ENCODE measurements around the gene DAPP1. TPM values are rescaled to one million over a fixed set of nuclear protein-coding genes. Genes with fewer than 3 reads are reported as not detected.
A peak's percentile ranks its signal among the peaks of the same experiment; 100 is the strongest.
"Not testable (repeated sequence)": the region's sequence is repeated elsewhere in the genome, so short reads cannot be mapped to it uniquely, and the experiment has no call there.

DAPP1 gene
- total RNA-seq, 1 donor from 2014 or later: 0.78 TPM

DNA sequence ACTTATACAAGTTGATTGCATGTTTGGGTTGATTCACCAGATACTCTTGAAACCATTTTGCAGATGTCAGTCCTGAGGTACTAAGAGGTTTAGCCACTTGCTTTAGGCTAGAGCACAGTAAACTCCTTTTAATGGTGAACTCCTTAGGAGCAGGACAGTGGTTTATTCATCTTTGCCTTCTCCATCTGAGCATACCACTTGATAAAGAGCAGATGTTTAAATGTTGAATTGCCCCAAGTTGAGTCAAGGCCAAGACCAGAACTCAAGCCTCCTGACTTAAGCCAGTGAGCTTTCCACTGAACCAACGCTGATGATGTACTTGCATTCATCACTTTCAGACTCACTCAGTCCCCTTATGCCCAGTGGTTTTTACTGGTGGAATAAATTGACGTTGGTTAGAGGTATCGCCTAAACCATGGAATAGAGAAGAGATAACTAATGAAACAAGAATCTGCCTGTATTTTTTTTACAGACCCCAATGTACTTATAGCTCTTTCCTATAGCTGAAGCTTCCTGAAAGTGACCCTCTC, 7.5 kb downstream of the DAPP1 start:
- DNase-seq (ENCODE audit: low spot score): no peak
- no peak for ATAC-seq

DNA sequence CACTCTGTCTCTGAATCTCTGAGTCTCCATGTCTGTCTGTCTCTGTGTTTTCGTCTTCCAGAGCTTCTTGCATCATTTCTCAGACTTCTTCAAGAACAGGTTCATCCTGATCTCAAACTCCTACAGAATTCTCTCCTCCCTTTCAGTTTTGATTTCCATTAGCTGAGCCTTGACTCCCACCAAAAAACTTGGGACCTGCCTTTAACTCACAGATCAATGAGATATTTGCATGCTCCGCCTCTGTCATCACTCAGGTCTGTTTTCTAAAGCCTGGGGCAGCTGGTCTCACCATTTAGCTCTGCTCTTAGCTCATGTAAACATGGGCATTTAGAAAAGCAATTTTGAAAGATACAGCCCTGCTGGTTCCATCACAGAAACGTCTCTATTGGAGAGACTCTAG, 8.6 kb downstream of the DAPP1 start:
- ATAC-seq (no peak), DNase-seq (ENCODE audit: low spot score) (no peak)

DNA sequence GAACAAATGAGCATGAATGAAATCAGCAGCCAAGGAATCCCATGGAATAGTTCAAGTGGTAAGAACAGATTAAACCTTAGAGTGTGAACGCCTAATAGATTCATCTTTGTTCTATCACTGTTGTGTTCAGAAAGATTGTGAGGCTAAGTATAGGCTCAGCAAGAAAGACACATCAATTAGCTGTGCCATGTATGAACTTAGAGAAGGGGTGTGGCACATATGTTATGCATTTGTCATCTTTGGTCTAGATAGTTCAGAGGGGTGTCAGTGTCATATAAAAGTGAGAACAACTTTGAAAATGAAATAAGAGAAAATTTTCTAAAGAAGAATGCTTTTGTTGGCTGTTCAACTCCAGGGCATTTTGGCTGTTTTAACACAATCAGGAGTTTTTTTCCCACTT, 9.4 kb downstream of the DAPP1 start:
- no peak for DNase-seq (ENCODE audit: low spot score)

DNA sequence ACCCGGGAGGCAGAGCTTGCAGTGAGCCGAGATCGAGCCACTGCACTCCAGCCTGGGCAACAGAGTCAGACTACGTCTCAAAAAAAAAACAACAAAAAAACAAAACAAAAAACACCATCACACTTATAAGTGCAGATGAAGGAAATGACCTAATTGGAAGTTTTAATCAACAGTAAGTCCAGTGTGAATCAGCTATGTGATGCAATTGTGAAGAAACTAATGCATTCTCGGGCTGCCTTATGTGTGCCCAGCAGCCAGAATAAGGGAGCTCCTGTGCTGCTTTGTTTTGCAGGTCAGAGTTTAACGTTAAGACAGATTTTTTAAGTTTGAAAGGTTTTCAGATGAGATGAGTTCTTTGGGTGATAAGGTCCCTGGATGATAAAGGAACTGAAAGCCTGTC, 10.8 kb downstream of the DAPP1 start:
- ATAC-seq (no peak), DNase-seq (ENCODE audit: low spot score) (no peak)

More for the DNA sequence above, 9.4 kb downstream of the DAPP1 start:
- ATAC-seq: no peak

DNA sequence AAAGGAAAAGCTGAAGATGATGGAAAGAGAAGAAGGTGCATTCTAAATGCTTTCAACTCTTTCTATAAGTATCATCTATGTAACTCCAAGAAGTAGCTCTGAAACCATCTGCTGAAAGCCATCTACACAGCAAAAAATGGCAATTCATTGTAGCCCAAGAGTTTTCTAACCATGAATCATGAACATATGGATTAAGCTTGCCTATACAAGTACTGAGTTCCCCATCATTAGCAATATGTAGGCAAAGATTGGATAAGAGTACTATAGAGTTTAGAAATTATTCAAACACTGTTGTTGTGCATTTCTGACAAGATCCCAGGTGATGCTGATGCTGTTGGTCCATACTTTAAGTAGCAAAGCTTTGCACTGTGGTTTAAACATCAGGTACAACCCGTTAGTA, 11.2 kb downstream of the DAPP1 start:
- no peak for ATAC-seq

DNA sequence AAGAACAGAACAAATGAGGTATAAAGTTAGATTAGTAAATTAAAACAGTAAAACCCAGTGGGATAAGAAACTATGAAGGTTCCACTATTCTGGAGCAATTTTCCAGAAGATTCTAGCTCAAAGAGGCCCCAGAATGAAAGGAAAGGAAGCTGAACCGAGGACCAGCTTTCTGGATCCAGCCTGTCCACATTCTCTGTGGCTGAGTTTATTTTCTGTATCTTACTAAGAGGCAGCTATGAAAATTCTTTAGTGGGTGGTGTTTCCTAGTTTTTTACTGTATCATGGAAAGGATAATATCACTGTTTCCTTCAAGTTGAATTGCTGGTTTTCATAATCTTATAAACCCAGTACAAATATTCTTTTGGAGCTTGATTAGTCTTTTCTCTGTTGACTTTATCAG, 11.8 kb downstream of the DAPP1 start:
- no peak for DNase-seq (ENCODE audit: low spot score)
- no peak for ATAC-seq

More for the DNA sequence above, 11.2 kb downstream of the DAPP1 start:
- no peak for DNase-seq (ENCODE audit: low spot score)

DNA sequence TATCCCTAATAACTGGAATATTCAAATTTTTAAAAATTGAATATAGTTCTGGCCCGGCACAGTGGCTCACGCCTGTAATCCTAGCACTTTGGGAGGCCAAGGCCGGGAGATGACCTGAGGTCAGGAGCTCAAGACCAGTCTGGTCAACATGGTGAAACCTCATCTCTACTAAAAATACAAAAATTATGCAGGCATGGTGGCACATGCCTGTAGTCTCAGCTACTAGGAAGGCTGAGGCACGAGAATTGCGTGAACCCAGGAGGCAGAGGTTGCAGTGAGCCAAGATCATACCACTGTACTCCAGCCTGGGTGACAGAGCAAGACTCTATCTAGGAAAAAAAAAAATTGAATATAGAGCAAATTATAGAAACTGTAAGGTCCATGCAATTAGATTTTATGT, 13.4 kb downstream of the DAPP1 start:
- ATAC-seq; DNase-seq (ENCODE audit: low spot score): not testable (repeated sequence)

DNA sequence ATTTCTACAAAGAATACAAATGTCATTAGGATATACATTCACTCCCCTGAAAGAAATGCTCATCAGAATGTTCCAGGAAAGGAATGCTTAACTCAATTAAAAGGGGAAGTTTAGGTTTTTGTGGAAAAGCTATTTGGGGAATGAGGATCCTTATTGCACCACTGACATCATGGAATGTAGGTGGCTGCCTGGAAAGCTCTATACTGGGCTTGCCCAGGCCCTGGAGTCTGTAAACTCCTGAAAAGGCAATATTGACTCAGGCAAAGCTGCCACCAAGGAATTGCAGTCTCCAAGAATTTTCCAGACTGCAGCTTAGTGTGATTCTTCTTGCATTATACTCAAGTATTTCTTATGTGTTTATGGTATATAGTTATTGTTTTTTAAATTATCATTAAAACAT, 15.7 kb downstream of the DAPP1 start:
- DNase-seq (ENCODE audit: low spot score) (no peak), ATAC-seq (peak; percentile 76)

DNA sequence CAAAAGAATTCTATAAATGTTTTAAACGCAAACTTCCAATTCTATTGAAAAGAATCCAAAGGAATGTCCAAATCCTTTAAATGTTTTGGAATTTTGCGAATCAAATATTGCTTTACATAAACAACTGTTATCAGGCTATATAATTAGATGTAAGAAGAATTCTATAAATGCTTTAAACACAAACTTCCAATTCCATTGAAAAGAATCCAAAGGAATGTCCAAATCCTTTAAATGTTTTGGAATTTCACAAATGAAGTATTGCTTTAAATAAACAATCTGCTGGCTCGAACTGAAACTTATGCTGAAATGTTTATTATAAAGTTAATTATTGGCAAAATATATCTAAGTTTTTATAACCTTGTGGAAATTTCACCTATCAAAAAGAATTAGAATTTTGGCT, 16.1 kb downstream of the DAPP1 start:
- ATAC-seq (peak; percentile 25), DNase-seq (ENCODE audit: low spot score) (no peak)

DNA sequence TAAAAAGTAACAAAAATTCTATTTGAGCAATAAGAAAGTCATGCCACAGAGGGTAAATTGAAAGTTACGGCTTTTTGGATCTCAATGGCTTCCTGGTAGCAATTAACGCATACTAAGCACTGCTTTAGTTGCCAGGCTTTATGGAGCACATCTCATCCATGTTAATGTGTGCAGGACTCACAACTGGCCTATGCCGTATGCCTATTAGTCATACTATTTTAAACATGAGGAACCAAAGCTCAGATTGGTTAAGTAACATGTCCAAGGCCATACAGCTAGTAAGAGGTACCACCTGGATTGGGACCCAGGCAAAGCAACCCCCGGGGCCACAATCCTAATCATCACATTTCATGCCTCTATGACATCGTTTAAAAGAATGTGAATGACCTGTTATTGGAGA, 17.1 kb downstream of the DAPP1 start:
- ATAC-seq (no peak), DNase-seq (ENCODE audit: low spot score) (no peak)

DNA sequence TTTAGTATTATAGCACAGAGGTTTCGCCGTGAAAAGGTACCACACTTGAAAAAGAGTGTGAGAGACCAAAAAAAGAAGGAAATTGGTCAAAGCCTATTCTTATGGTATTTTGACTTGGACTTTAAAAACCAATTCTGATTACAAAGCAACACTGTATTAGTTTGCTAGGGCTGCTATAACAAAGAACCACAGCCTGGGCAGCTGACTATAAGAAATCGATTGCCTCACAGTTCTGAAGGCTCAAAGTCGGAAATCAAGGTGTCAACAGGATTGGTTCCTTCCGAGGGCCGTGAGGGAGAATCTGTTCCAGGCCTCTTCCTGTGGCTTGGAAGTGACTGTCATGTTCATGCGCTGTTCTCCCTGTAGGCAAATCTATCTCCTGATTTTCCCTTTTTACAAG, 17.9 kb downstream of the DAPP1 start:
- DNase-seq (ENCODE audit: low spot score): no peak
- no peak for ATAC-seq

DNA sequence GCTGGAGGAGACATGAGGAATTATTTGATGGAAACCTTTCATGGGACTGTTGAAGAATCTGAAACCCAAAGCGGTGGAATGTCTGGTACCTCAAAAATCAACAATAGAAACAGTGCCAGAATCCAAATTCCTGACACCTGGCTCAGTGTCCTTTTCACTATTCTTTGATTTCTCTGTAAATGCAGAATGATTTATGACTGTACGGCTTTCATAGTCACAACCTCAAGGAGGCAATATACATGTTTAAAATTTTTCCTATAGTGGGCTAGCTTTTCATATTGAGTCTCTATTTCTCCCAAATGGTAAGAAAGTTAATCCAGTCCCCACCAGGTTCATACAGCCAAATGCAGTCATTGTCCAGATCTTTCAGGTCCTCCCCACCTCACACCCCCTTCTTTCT, 19.3 kb downstream of the DAPP1 start:
- no peak for ATAC-seq

DNA sequence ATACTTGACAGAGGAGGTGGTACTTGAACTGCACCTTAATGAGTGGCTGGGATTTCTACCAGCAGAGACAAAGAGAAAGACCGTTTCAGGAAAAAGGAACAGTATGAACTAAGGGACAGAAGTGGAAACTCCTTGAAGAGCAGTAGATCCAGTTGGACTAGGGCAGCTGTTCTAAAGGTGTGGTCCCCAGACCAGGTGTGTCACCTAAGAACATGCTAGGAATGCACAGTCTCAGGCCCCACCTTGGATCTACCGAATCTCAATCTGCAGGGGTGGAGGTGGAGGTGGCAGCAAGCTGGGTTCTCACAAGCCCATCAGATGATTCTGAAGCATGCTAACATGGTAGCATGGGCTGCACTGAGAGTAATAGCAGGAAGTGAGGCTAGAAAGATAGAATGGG, 22.3 kb downstream of the DAPP1 start:
- ATAC-seq (no peak), DNase-seq (ENCODE audit: low spot score) (no peak)

More for the DNA sequence above, 19.3 kb downstream of the DAPP1 start:
- DNase-seq (ENCODE audit: low spot score): no peak

DNA sequence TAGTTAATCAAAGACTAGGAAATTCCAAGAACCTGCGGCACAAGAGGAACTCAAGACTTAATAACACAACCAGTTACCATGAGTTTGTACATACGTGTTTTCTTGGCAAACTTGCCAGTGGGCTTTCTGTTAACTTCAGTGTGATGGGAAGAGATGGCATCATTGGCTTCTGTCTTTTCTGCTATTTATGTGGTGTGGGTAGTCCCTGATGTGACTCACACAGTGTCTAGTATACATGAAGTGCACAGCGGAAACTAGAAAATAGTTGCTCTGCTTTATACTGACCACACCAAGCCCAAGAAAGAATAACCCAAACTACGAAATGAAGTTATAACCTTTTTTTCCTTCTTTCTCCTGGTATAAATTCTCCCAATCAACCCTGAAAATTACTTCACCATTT, 24.5 kb downstream of the DAPP1 start:
- no peak for DNase-seq (ENCODE audit: low spot score)
- ATAC-seq: no peak

DNA sequence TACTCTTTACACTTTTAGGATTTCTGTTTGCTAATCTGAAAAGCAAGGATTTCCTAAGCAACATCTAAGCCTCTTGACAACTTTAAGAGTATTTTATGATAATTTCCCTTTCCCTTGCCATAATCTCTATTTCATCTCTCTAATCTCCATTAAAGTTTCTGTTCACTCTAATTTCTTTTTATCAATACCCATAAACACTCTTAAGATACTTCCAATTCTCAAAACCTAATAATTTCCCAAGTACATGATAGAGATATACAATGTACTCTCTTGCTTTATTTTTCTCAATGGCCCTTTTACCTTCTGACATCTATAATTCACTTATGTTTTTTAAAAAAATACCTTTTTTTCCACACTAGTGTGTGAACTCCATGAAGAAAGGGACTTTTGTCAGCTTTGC, 26.8 kb downstream of the DAPP1 start:
- ATAC-seq (no peak), DNase-seq (ENCODE audit: low spot score) (no peak)

DNA sequence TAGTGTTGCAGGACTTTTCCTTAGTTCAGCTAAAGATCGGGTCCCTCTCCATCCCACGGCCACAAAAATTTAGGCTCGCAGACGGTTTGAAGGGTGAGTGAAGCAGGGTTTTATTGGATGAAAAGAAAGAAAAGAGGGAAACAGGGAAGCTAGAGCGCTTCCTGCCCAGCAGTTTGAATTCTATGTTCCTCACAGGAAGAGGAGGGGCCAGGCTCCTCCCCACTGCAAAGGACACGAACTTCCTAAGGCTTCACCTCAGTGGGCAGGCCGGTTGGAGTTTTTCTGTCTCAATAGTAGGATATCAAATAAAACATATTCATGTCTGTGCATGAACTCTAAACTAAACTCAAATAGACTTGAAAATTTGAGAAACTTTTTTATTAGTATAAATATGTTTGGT, 27.4 kb downstream of the DAPP1 start:
- ATAC-seq (no peak), DNase-seq (ENCODE audit: low spot score) (no peak)

DNA sequence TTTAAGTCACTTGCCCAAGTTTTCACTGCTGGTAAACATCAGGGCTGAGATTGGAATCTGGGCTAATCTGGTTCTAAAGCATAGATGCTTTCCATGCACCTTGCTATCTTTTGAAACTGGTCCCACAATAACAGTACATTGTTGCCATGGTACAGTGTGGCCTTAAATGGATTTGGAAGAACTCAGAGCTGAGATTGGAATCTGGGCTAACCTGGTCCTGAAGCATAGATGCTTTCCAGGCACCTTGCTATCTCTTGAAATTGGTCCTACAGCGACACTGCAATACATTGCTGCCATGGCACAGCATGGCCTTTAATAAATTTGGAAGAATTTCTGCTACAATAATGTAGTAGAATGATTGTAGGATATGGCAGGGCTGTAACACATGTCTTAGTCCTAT, 28.6 kb downstream of the DAPP1 start:
- DNase-seq (ENCODE audit: low spot score): no peak
- ATAC-seq: no peak

DNA sequence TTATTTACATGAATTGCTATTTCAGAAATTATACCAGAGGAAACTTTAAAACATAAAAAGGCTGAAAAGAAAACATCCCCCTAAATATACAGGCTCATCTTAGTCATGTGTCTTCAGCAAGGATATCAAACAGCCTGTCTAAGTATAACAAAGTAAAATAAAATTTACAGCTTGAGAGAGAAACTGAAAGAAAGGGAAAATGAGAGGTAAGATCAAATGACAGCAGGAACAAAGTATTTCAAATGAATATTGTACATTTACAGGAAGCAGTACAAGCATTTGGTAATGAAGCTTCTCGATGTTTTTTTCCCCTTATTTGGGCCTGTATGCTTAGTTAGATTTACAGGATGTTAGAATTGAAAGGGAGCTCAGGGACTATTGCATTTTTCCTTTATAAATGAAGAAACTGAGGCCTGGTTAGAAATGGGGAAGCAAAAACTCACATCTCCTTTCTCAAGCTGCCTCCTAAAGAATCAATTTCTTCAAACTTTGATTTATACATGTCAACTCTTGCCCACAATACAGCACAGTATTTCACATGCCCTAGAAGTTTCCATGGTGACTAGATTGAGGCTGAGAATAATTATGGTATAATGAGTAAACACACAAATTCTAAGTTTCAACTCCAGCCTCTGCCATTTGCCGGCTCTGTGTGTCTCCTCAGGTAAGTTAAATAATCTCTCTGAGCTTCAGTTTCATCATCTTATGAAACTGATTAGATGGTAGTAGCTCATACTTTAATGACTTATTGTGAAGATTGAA, 29.3 kb downstream of the DAPP1 start:
- ATAC-seq: no peak
- DNase-seq (ENCODE audit: low spot score): no peak

DNA sequence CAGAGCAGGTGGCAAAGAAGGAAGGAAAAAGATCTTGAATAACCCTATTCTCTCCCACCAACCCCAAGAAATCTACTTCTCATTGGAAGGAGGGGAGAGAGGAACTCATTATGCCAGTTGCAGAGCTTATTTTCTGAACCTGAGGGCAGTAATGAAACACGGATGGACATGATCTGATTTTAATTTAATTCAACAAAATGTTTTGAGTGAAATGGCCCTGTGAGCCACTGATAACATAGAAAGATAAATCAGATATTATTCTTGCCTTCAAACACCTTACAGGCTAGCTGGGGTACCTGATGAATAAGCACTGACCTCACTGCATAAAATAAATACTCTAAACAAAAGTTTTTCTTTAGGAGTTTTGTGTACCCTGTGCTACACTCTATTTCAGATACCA, 30.3 kb downstream of the DAPP1 start:
- DNase-seq (ENCODE audit: low spot score): no peak
- ATAC-seq: no peak

DNA sequence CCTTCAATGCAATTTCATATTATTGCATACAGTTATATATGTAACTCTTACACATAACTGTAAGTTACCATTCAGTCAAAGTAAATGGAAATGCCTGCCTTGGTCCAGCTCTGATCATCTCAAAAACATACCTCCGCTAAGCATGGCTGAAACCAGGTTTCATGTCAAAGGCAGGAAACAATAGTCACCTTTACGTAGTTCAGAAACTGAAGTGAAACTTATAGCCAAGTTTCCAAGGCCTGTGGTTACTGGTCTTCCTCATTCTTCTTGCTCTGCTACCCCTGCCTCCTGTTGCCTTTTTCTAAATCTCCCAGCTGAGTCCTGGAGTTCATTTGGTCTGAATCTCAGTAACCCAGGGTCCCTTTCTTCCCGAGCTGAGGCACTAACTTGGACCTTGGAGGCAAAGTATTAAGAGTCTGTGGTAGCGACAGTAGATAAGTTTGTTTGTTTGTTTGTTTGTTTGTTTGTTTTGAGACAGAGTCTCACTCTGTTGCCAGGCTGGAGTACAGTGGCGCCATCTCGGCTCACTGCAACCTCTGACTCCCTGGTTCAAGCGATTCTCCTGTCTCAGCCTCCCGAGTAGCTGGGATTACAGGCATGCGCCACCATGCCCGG, 30.8 kb downstream of the DAPP1 start:
- ATAC-seq (no peak), DNase-seq (ENCODE audit: low spot score) (no peak)

DNA sequence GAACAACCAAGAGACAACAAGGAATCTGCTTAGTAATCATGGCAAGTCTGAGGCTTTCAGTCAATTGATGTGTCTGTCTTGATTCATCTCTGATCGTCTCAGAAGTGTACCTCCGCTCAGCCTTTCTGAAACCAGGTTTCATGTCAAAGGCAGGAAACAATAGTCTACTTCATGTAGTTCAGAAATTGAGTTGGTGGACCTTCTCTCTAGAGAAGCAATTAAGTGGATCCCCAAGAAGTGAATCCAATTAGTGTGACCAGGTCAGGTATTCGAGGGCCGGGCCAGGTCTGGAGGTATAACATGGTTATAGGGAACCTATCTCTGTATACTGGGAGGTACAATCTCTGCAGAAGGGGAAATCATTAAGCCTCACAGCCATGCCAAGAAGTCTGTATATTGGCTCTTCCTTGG, 32.0 kb downstream of the DAPP1 start:
- no peak for ATAC-seq
- no peak for DNase-seq (ENCODE audit: low spot score)

DNA sequence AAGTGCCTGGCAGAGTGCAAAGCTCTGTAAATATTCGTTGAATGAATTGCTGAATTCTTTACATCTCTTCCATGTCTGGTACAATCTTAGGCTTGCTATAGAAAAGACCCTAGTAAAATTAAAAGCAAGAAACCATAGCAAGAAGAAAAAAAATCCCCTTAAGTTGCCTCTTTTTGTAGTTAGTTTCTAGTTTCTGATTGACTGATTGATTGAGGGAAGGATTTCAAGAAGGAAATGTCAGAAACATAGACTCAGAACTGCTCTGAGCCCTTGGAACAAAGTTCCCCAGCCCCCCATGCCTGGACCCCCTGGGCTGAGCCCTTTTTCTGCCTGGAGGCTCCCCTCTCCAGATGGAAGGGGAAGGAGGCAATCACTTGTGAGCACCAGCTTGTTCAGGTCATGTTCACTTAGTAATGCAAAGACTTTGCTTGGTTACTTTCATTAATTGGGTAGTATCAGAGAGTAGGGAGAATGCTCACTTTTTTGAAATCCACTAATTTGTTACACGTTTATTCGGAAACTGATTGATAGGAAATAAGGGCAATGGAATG, 35.6 kb downstream of the DAPP1 start:
- DNase-seq (ENCODE audit: low spot score): no peak
- no peak for ATAC-seq
